Keratinocyte (primary cell): ENCODE results near the gene EVI5.

Source experiments
- CTCF ChIP-seq, 3 experiments: IDR thresholded peaks in 1 of 3; conservative IDR thresholded peaks in 1 of 3; optimal IDR thresholded peaks in 1 of 3; 2 replicates in 2 of 3; 3 replicates in 1 of 3; pipeline versions ENCODE3 to v1.5.1; 2011; ENCODE audit warnings: low read length in 3 of 3, mild to moderate bottlenecking in 3 of 3, moderate library complexity in 2 of 3, control low read depth in 1 of 3, inconsistent platforms in 1 of 3; ENCODE audit not compliant: insufficient read depth in 2 of 3; ENCODE audit errors: extremely low read depth in 1 of 3
- EZH2 ChIP-seq: IDR thresholded peaks from one replicate; pipeline ENCODE4 v1.6.1; 2012; ENCODE audit warnings: inconsistent platforms, mild to moderate bottlenecking, low read length, moderate library complexity

GRCh38 chr1:92657701-92658100 is 127.2 kb downstream of the EVI5 start:
- no peak for TF ChIP-seq CTCF (optimal IDR thresholded peaks at IDR 0.05 in 1 of 3, IDR thresholded peaks at IDR 0.05 in 1 of 3, conservative IDR thresholded peaks at IDR 0.05 in 1 of 3; ENCODE audit: extremely low read depth in 1 of 3, insufficient read depth in 2 of 3, low read length in 3 of 3)
- no peak for TF ChIP-seq EZH2
